Adrenal gland (tissue), 12 donors: ENCODE measurements around the gene DMPK. TPM values are rescaled to one million over a fixed set of nuclear protein-coding genes. Genes with fewer than 3 reads are reported as not detected.

Experiments used
- DNase-seq, 7 donors: peaks; one replicate each; pipeline ENCODE4 v3.0.0-alpha.2; 2019 to 2020
- H3K27ac ChIP-seq, 5 donors: fragments of 200-600 bp; sonication (generic) in 4 of 5; 1 replicate in 3 of 5; 2 replicates in 2 of 5; pipeline versions ENCODE4 v1.5.1 to v1.8.0; 2016 to 2020; ENCODE audit warnings: mild to moderate bottlenecking in 1 of 5
- H3K27me3 ChIP-seq: fragments of 200-600 bp; 2 replicates; pipeline ENCODE4 v1.8.0; 2021
- H3K36me3 ChIP-seq, 2 donors: fragments of 200-600 bp; replicated peaks in 1 of 2; 1 replicate in 1 of 2; 2 replicates in 1 of 2; pipeline versions ENCODE4 v1.5.1 to v1.8.0; 2018 to 2022
- H3K4me1 ChIP-seq, 2 donors: fragments of 200-600 bp; replicated peaks in 1 of 2; 1 replicate in 1 of 2; 2 replicates in 1 of 2; pipeline versions ENCODE4 v1.5.1 to v1.8.0; 2018 to 2021
- H3K4me3 ChIP-seq, 4 donors: fragments of 200-600 bp; sonication (generic) in 3 of 4; one replicate each; pipeline ENCODE4 v1.5.1; 2016 to 2018
- H3K9me3 ChIP-seq, 3 donors: fragments of 200-600 bp; sonication (generic) in 1 of 3; replicated peaks in 1 of 3; 1 replicate in 2 of 3; 2 replicates in 1 of 3; pipeline versions ENCODE4 v1.5.1 to v1.8.0; 2016 to 2021
- POLR2A ChIP-seq, 2 donors: fragments of 450-650 bp; IDR thresholded peaks; one replicate each; pipeline ENCODE4 v1.6.1; 2017; ENCODE audit warnings: antibody characterized with exemption in 2 of 2, mild to moderate bottlenecking in 2 of 2, moderate library complexity in 1 of 2
- WGBS, 4 donors: extraction: QIAGEN DNeasy Blood & Tissue Kit in 2 of 4; methylation state at CpG; one replicate each; pipeline versions ENCODE4 v1.1.5 to v1.1.7; 2013 to 2017; 5-methylcytosine and 5-hydroxymethylcytosine counted together
- intact Hi-C, 2 donors: fragments of 100-400 bp; cut with DNase I; formaldehyde crosslinking; loops; one replicate each; pipeline versions ENCODE4 v1.14.1 to v1.15.0; 2022 to 2023
- polyA plus RNA-seq, 3 donors: library from polyadenylated mRNA; stranded (reverse); fragments of 200-250 nt in 2 of 3; fragments of 350-450 nt in 1 of 3; fragmentation: Illumina TruSeq in 1 of 3; extraction: RNeasy Lipid Tissue Mini Kit (QIAGEN cat#74804) in 1 of 3; gene quantifications; one replicate each; pipeline ENCODE4 v1.2.3, GENCODE V29; 2013 to 2014
- total RNA-seq, 9 donors: library from RNA; depleted of rRNA in 4 of 9; stranded (reverse); fragments of >200 nt in 4 of 9; fragments of 120-200 nt in 1 of 9; fragmentation: NEBNext Ultra II Directional in 1 of 9; extraction: Animal tissue kit (Norgen Biotek cat#: 25700) in 1 of 9; gene quantifications; one replicate each; pipeline versions ENCODE4 v1.1.0 to v1.2.4, GENCODE V29; 2013 to 2023
- TF ChIP-seq, protein P1 (sequence below), 6 experiments: fragments of 450-650 bp in 4 of 6; fragments of 200-600 bp in 2 of 6; sonication (generic) in 1 of 6; IDR thresholded peaks; 1 replicate in 5 of 6; 2 replicates in 1 of 6; pipeline versions ENCODE4 v1.5.1 to v1.8.0; 2016 to 2021; ENCODE audit warnings: antibody characterized with exemption in 6 of 6, mild to moderate bottlenecking in 2 of 6, moderate library complexity in 1 of 6
- donor health status: healthy with polysubstance abuse.
- donor health status: Bipolar disorder and iron deficiency.
- donor health status: DM: yes; HTN: yes; CAD: no.
- donor health status: DM: no; HTN: no; CAD: no.
- donor health status: DM: no; HTN: no; CAD: no.
- donor health status: DM: yes; HTN: yes; CAD: no.

The DMPK gene
- total and polyA plus RNA-seq, 12 donors, result 76.8 to 748 (median 129) TPM

GRCh38 chr19:45763691-45764294 lies 18.5 kb downstream of the DMPK start:
- H3K4me1 ChIP-seq, result peaks cover 7 to 15% of the 10 kb centered on the region in 2 donors
- no peaks in the 10 kb centered on the region for H3K36me3 ChIP-seq
- intact Hi-C loops, result no loop called here
- no peak overlapping the region for H3K4me3 ChIP-seq
- TF ChIP-seq, protein P1, sequence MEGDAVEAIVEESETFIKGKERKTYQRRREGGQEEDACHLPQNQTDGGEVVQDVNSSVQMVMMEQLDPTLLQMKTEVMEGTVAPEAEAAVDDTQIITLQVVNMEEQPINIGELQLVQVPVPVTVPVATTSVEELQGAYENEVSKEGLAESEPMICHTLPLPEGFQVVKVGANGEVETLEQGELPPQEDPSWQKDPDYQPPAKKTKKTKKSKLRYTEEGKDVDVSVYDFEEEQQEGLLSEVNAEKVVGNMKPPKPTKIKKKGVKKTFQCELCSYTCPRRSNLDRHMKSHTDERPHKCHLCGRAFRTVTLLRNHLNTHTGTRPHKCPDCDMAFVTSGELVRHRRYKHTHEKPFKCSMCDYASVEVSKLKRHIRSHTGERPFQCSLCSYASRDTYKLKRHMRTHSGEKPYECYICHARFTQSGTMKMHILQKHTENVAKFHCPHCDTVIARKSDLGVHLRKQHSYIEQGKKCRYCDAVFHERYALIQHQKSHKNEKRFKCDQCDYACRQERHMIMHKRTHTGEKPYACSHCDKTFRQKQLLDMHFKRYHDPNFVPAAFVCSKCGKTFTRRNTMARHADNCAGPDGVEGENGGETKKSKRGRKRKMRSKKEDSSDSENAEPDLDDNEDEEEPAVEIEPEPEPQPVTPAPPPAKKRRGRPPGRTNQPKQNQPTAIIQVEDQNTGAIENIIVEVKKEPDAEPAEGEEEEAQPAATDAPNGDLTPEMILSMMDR (IDR thresholded peaks at IDR 0.05), result no peak
- TF ChIP-seq POLR2A (IDR thresholded peaks at IDR 0.05), result no peak
- WGBS, 4 donors, result 61 to 79% (median 67%) methylated on average over 4 to 27 of the region's 27 CpGs
- H3K9me3 ChIP-seq, result no peaks in the 10 kb centered on the region
- no peaks in the 10 kb centered on the region for H3K27me3 ChIP-seq
- H3K27ac ChIP-seq, result no peak overlapping the region
- DNase-seq, result no peak

GRCh38 chr19:45762870-45763631 lies 19.2 kb downstream of the DMPK start:
- H3K4me3 ChIP-seq, result no peak overlapping the region
- DNase-seq, result no peak
- no peak for TF ChIP-seq POLR2A (IDR thresholded peaks at IDR 0.05)
- TF ChIP-seq, protein P1 (IDR thresholded peaks at IDR 0.05), result no peak

DNA sequence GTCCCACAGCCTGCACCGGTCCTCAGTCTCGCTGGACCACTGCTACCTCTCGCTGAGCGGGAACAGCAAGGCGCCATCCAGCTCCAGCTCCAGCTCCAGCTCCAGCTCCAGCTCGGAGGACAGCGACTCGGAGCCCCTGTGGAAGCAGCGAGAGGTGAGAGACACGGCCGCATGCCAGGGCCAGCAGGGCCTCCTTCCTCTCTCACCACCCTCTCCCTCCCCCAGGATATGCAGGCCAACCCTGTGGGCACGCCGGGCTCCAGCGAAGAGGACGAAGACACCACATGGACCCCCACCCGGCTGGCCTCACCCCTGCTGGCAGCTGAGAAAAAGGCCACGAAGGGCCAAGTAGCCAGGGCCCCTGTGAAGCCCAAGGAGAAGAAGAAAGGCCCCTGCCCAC lies 20.6 kb downstream of the DMPK start:
- Histone ChIP-seq H3K4me1 (peaks cover 1 to 11% of the 10 kb centered on the region in 2 donors), H3K4me3 (no peak overlapping the region), H3K27me3 (no peaks in the 10 kb centered on the region), H3K9me3 (no peaks in the 10 kb centered on the region), H3K36me3 (no peaks in the 10 kb centered on the region), H3K27ac (no peak overlapping the region)
- WGBS, 4 donors, result 83 to 93% (median 88%) methylated on average over 8 to 17 of the region's 17 CpGs
- intact Hi-C loops, result no loop called here
- TF ChIP-seq, protein P1 (IDR thresholded peaks at IDR 0.05), result no peak
- TF ChIP-seq POLR2A (IDR thresholded peaks at IDR 0.05), result no peak
- no peak for DNase-seq

More at GRCh38 chr19:45762870-45763631, 19.2 kb downstream of the DMPK start:
- Histone ChIP-seq H3K27ac (no peak overlapping the region), H3K9me3 (no peaks in the 10 kb centered on the region), H3K4me1 (peaks cover 7 to 15% of the 10 kb centered on the region in 2 donors), H3K36me3 (no peaks in the 10 kb centered on the region), H3K27me3 (no peaks in the 10 kb centered on the region)
- 67 to 82% (median 76%) methylated on average over 4 to 15 of the region's 15 CpGs for WGBS, 4 donors
- intact Hi-C loops, result no loop called here

GRCh38 chr19:45758921-45759320 lies 23.4 kb downstream of the DMPK start:
- no peak overlapping the region for H3K4me3 ChIP-seq
- no peak overlapping the region for H3K27ac ChIP-seq
- intact Hi-C loops, result no loop called here
- no peaks in the 10 kb centered on the region for H3K9me3 ChIP-seq
- H3K4me1 ChIP-seq, result no peaks in the 10 kb centered on the region
- H3K36me3 ChIP-seq, result no peaks in the 10 kb centered on the region
- TF ChIP-seq POLR2A (IDR thresholded peaks at IDR 0.05), result no peak
- TF ChIP-seq, protein P1 (IDR thresholded peaks at IDR 0.05), result no peak
- DNase-seq, result no peak
- no peaks in the 10 kb centered on the region for H3K27me3 ChIP-seq
- WGBS, 4 donors, result 72 to 86% (median 79%) methylated on average over 3 to 9 of the region's 9 CpGs
